Measurements from ENCODE around the gene SSBP4. TPM values are rescaled to one million over a fixed set of nuclear protein-coding genes. Genes with fewer than 3 reads are reported as not detected.
A peak's percentile ranks its signal among the peaks of the same experiment; 100 is the strongest.

Gene SSBP4
- total and polyA plus RNA-seq, 9 of the 15 experiments (the other 6 are each of a cell fraction or from before 2014, with no cell fraction given) = 1.1 to 189 (median 39.0) TPM

- 0 out of 2 replicates have a peak, but pooled peaks have one; percentile 9 for TF ChIP-seq ZNF592 (IDR thresholded peaks at IDR 0.05)
- no peak for TF ChIP-seq ILK (tag; IDR thresholded peaks at IDR 0.05; ENCODE audit: borderline replicate concordance, low read depth)
- TF ChIP-seq, protein P1, sequence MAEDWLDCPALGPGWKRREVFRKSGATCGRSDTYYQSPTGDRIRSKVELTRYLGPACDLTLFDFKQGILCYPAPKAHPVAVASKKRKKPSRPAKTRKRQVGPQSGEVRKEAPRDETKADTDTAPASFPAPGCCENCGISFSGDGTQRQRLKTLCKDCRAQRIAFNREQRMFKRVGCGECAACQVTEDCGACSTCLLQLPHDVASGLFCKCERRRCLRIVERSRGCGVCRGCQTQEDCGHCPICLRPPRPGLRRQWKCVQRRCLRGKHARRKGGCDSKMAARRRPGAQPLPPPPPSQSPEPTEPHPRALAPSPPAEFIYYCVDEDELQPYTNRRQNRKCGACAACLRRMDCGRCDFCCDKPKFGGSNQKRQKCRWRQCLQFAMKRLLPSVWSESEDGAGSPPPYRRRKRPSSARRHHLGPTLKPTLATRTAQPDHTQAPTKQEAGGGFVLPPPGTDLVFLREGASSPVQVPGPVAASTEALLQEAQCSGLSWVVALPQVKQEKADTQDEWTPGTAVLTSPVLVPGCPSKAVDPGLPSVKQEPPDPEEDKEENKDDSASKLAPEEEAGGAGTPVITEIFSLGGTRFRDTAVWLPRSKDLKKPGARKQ (CRISPR knock-in tag; IDR thresholded peaks at IDR 0.05) = no peak
Measured at GRCh38 chr19:18377026-18377425, 42.2 kb upstream of the SSBP4 start (continued).

Data from K562 (cell line).